ENCODE measurements around the gene TDRD10.

- no peak for TF ChIP-seq POLR2A (IDR thresholded peaks at IDR 0.05)
- no peak for TF ChIP-seq CTCF (IDR thresholded peaks at IDR 0.05 in 8 of 11, conservative IDR thresholded peaks at IDR 0.05 in 3 of 11)
Observed at GRCh38 chr1:154512760-154513159, 10.7 kb downstream of the TDRD10 start.

All from spleen (tissue), 7 donors.